H1 (cell line): ENCODE data around the gene NECTIN1. TPM values are rescaled to one million over a fixed set of nuclear protein-coding genes. Genes with fewer than 3 reads are reported as not detected.

Source experiments
- CTCF ChIA-PET: fragments of 300-600 bp; sonication (Branson Sonifier 250); formaldehyde crosslinking; loops from one replicate; lab custom pipeline; 2021; ENCODE audit not compliant: partially characterized antibody; lab: Charles Lee
- POLR2A ChIA-PET: fragments of 300-600 bp; sonication (Branson Sonifier 250); formaldehyde crosslinking; loops from one replicate; lab custom pipeline; 2021; ENCODE audit warnings: inconsistent platforms; ENCODE audit not compliant: partially characterized antibody; lab: Charles Lee
- DNase-seq, 2 experiments: peaks; one replicate each; pipeline versions ENCODE4 v3.0.0 to v3.0.0-alpha.2; 2010 to 2022; ENCODE audit warnings: low spot score in 2 of 2, low read depth in 1 of 2, mixed read lengths in 1 of 2
- FAIRE-seq: peaks from 2 replicates; lab custom pipeline; 2011; peaks lifted over from hg19 to GRCh38; lab: Jason Lieb, UNC
- H2AFZ ChIP-seq: 2 replicates; pipeline ENCODE4 v1.8.1; 2012; ENCODE audit warnings: low read length, inconsistent platforms
- H2AK5ac ChIP-seq: 2 replicates; pipeline ENCODE4 v1.6.1; 2013; ENCODE audit warnings: low read depth, low read length
- H2BK120ac ChIP-seq: replicated peaks from 2 replicates; pipeline ENCODE3; 2013; ENCODE audit warnings: low read depth, low read length, inconsistent platforms
- H2BK12ac ChIP-seq: 2 replicates; pipeline ENCODE4 v1.6.1; 2013; ENCODE audit warnings: low read depth, low read length
- H2BK15ac ChIP-seq: 2 replicates; pipeline ENCODE4 v1.6.1; 2013; ENCODE audit warnings: low read length
- H2BK20ac ChIP-seq: 2 replicates; pipeline ENCODE4 v1.6.1; 2013; ENCODE audit warnings: low read length
- H2BK5ac ChIP-seq: 2 replicates; pipeline ENCODE4 v1.6.1; 2013; ENCODE audit warnings: low read depth, low read length
- H3K14ac ChIP-seq: 2 replicates; pipeline ENCODE4 v1.6.1; 2013; ENCODE audit warnings: inconsistent platforms; ENCODE audit not compliant: insufficient read length
- H3K18ac ChIP-seq: 2 replicates; pipeline ENCODE4 v1.6.1; 2013; ENCODE audit warnings: low read length; ENCODE audit errors: extremely low read depth
- H3K23ac ChIP-seq: 2 replicates; pipeline ENCODE4 v1.6.1; 2013; ENCODE audit warnings: inconsistent platforms; ENCODE audit not compliant: insufficient read length
- H3K23me2 ChIP-seq: 2 replicates; pipeline ENCODE4 v1.6.1; 2013; ENCODE audit warnings: low read depth, low read length
- H3K27ac ChIP-seq: 2 replicates; pipeline ENCODE4 v1.6.1; 2011; ENCODE audit warnings: low read depth, low read length, inconsistent platforms
- H3K27me3 ChIP-seq, 4 experiments: replicated peaks in 1 of 4; 1 replicate in 1 of 4; 2 replicates in 3 of 4; pipeline versions ENCODE4 v1.6.1 to v1.8.1; 2011 to 2013; ENCODE audit warnings: low read length in 3 of 4, mild to moderate bottlenecking in 3 of 4, inconsistent platforms in 2 of 4, mixed read lengths in 2 of 4, moderate library complexity in 1 of 4; ENCODE audit not compliant: control insufficient read depth in 3 of 4, insufficient read depth in 3 of 4; ENCODE audit errors: extremely low read depth in 1 of 4
- H3K36me3 ChIP-seq, 4 experiments: 2 replicates each; pipeline versions ENCODE4 v1.6.1 to v1.8.1; 2011 to 2013; ENCODE audit warnings: mild to moderate bottlenecking in 4 of 4, low read length in 3 of 4, moderate library complexity in 2 of 4, control low read depth in 1 of 4, inconsistent platforms in 1 of 4; ENCODE audit not compliant: insufficient read depth in 4 of 4, control insufficient read depth in 2 of 4
- H3K4ac ChIP-seq: replicated peaks from 2 replicates; pipeline ENCODE3; 2013; ENCODE audit warnings: low read length, low read depth, mixed read lengths, inconsistent platforms; ENCODE audit not compliant: insufficient read length
- H3K4me1 ChIP-seq, 4 experiments: replicated peaks in 1 of 4; 1 replicate in 1 of 4; 2 replicates in 3 of 4; pipeline versions ENCODE4 v1.6.1 to v1.8.1; 2011 to 2013; ENCODE audit warnings: low read length in 3 of 4, inconsistent platforms in 2 of 4, mixed read lengths in 1 of 4; ENCODE audit not compliant: insufficient read depth in 4 of 4, control insufficient read depth in 3 of 4
- H3K4me2 ChIP-seq, 2 experiments: 2 replicates each; pipeline versions ENCODE4 v1.6.1 to v1.8.1; 2011 to 2013; ENCODE audit warnings: low read depth in 2 of 2, low read length in 2 of 2, control low read depth in 1 of 2, inconsistent platforms in 1 of 2, mild to moderate bottlenecking in 1 of 2; ENCODE audit not compliant: insufficient read depth in 1 of 2
- H3K4me3 ChIP-seq, 4 experiments: fragments of 200-600, 300-600 bp in 1 of 4; sonication (generic), shearing (Covaris generic), sonication (Bioruptor Twin) in 1 of 4; 2 replicates each; pipeline versions ENCODE4 v1.5.1 to v1.8.1; 2011 to 2016; ENCODE audit warnings: low read length in 4 of 4, low read depth in 3 of 4, control low read depth in 2 of 4, inconsistent platforms in 2 of 4, mild to moderate bottlenecking in 2 of 4, mixed read lengths in 1 of 4, moderate library complexity in 1 of 4; ENCODE audit not compliant: insufficient read depth in 2 of 4; ENCODE audit errors: extremely low read depth in 1 of 4
- H3K56ac ChIP-seq: replicated peaks from 2 replicates; pipeline ENCODE3; 2013; ENCODE audit warnings: low read depth, mild to moderate bottlenecking, mixed read lengths, low read length, inconsistent platforms; ENCODE audit not compliant: insufficient read length
- H3K79me1 ChIP-seq: 2 replicates; pipeline ENCODE4 v1.6.1; 2013; ENCODE audit warnings: low read depth, low read length, control low read depth
- H3K79me2 ChIP-seq, 2 experiments: 2 replicates each; pipeline versions ENCODE4 v1.6.1 to v1.8.1; 2012 to 2013; ENCODE audit warnings: low read length in 2 of 2, mild to moderate bottlenecking in 2 of 2, inconsistent platforms in 1 of 2; ENCODE audit not compliant: insufficient read depth in 2 of 2, control insufficient read depth in 1 of 2
- H3K9ac ChIP-seq, 4 experiments: replicated peaks in 1 of 4; 1 replicate in 1 of 4; 2 replicates in 3 of 4; pipeline versions ENCODE4 v1.6.1 to v1.8.1; 2011 to 2013; ENCODE audit warnings: low read depth in 3 of 4, low read length in 3 of 4, control low read depth in 2 of 4, mild to moderate bottlenecking in 2 of 4, moderate library complexity in 2 of 4, inconsistent platforms in 1 of 4; ENCODE audit errors: extremely low read depth in 1 of 4
- H3K9me3 ChIP-seq, 2 experiments: 2 replicates each; pipeline versions ENCODE4 v1.6.1 to v1.8.1; 2012 to 2013; ENCODE audit warnings: mild to moderate bottlenecking in 2 of 2, moderate library complexity in 2 of 2, control low read depth in 1 of 2, inconsistent platforms in 1 of 2, low read depth in 1 of 2, low read length in 1 of 2, mixed read lengths in 1 of 2; ENCODE audit not compliant: insufficient read depth in 2 of 2
- H4K20me1 ChIP-seq, 2 experiments: replicated peaks in 1 of 2; 2 replicates each; pipeline versions ENCODE3 to v1.8.1; 2011 to 2013; ENCODE audit warnings: inconsistent platforms in 2 of 2, low read length in 2 of 2, mild to moderate bottlenecking in 1 of 2; ENCODE audit not compliant: insufficient read depth in 2 of 2, control insufficient read depth in 1 of 2
- H4K5ac ChIP-seq: 2 replicates; pipeline ENCODE4 v1.6.1; 2013; ENCODE audit warnings: low read length, low read depth, mixed read lengths, inconsistent platforms; ENCODE audit not compliant: insufficient read length
- H4K8ac ChIP-seq: 2 replicates; pipeline ENCODE4 v1.8.0; 2013; ENCODE audit warnings: mild to moderate bottlenecking, moderate library complexity, low read length, inconsistent platforms; ENCODE audit not compliant: insufficient read depth; ENCODE audit errors: extremely low read depth
- H4K91ac ChIP-seq: replicated peaks from 2 replicates; pipeline ENCODE3; 2013; ENCODE audit warnings: low read length, mixed read lengths, inconsistent platforms; ENCODE audit not compliant: insufficient read length
- E2F6 ChIP-seq: IDR thresholded peaks from 2 replicates; pipeline ENCODE4 v1.6.1; 2012; ENCODE audit warnings: inconsistent platforms
- EZH2 ChIP-seq: fragments of 200-600 bp; sonication (generic); IDR thresholded peaks from 2 replicates; pipeline ENCODE4 v1.7.1; 2012; ENCODE audit warnings: low read depth, mild to moderate bottlenecking, moderate library complexity, low read length, inconsistent platforms; ENCODE audit not compliant: severe bottlenecking
- JUND ChIP-seq: IDR thresholded peaks from 2 replicates; pipeline ENCODE4 v1.6.1; 2011; ENCODE audit warnings: mild to moderate bottlenecking, improper control_type of control experiment, low read length
- POLR2AphosphoS5 ChIP-seq: IDR thresholded peaks from 2 replicates; pipeline ENCODE4 v1.6.1; 2011; ENCODE audit warnings: low read depth, low read length
- RAD21 ChIP-seq, 2 experiments: IDR thresholded peaks in 1 of 2; conservative IDR thresholded peaks in 1 of 2; 2 replicates each; pipeline ENCODE4 v1.6.1; 2011; ENCODE audit warnings: low read depth in 2 of 2, low read length in 2 of 2, improper control_type of control experiment in 1 of 2, inconsistent platforms in 1 of 2, mild to moderate bottlenecking in 1 of 2, moderate library complexity in 1 of 2
- SIRT6 ChIP-seq: IDR thresholded peaks from one replicate; pipeline ENCODE4 v1.7.1; 2012; ENCODE audit warnings: low read length, inconsistent platforms
- SRF ChIP-seq: IDR thresholded peaks from 2 replicates; pipeline ENCODE4 v1.6.1; 2011; ENCODE audit warnings: mild to moderate bottlenecking, low read depth, low read length, moderate library complexity
- TBP ChIP-seq: IDR thresholded peaks from 2 replicates; pipeline ENCODE4 v1.6.1; 2011; ENCODE audit warnings: low read depth, low read length, improper control_type of control experiment
- YY1 ChIP-seq: IDR thresholded peaks from 2 replicates; pipeline ENCODE4 v1.6.1; 2011; ENCODE audit warnings: low read depth, mild to moderate bottlenecking, low read length
- WGBS, 2 experiments: shearing (Covaris generic) in 1 of 2; methylation state at CpG; one replicate each; pipeline versions ENCODE4 v1.1.6 to v1.1.7; 2013 to 2015; ENCODE audit warnings: low lambda C conversion rate in 2 of 2, mixed read lengths in 2 of 2, inconsistent platforms in 1 of 2, low coverage in 1 of 2, missing lambda C conversion rate in 1 of 2; ENCODE audit not compliant: insufficient replicate concordance in 2 of 2, insufficient coverage in 1 of 2, insufficient read length in 1 of 2; ENCODE audit errors: extremely low coverage in 1 of 2, missing lambda C conversion rate in 1 of 2; 5-methylcytosine and 5-hydroxymethylcytosine counted together
- polyA plus RNA-seq, 7 experiments: library from polyadenylated mRNA; depleted of rRNA in 3 of 7; stranded (reverse) in 5 of 7; unstranded in 2 of 7; fragments of >200 nt in 5 of 7; fragments of 200-250 nt in 2 of 7; gene quantifications; 1 replicate in 5 of 7; 2 replicates in 1 of 7; 4 replicates in 1 of 7; pipeline versions ENCODE4 v1.2.1 to v1.2.3, GENCODE V29; 2011 to 2013; ENCODE audit warnings: missing spikeins in 2 of 7, mixed read lengths in 2 of 7
- total RNA-seq: library from RNA; stranded (reverse); fragmentation: NEBNext Ultra II Directional; extraction: Animal tissue kit (Norgen Biotek cat#: 25700); gene quantifications from 2 replicates; pipeline ENCODE4 v1.2.1, GENCODE V29; 2021

Gene NECTIN1
- total and polyA plus RNA-seq, 2 of the 8 experiments (the other 6 are each of a cell fraction or from before 2014, with no cell fraction given): 43.2 to 97.7 TPM

- CTCF ChIA-PET: interaction anchor here (0.6 to 14.8 kb wide), 31 partner anchors 11 to 546 kb away, joined by 3 to 245 read pairs (median 4); partner anchors contain the start of gene NECTIN1
- no peak overlapping the region for H4K8ac ChIP-seq
- no peak for DNase-seq
- H3K18ac ChIP-seq: no peak overlapping the region; the same call in 1 of the 2 replicates
- H3K14ac ChIP-seq: no peak overlapping the region
- H2BK20ac ChIP-seq: no peak overlapping the region
- H2BK120ac ChIP-seq: no peak overlapping the region
- POLR2A ChIA-PET: interaction anchor here (0.8 to 1.6 kb wide), 3 partner anchors 11 to 96 kb away, joined by 3 to 5 read pairs (median 3); no protein-coding TSS in a partner anchor
- no peaks in the 10 kb centered on the region; a peak in 2 of 7 replicates for H3K27me3 ChIP-seq
- H3K4me1 ChIP-seq: peaks cover 5 to 30% (median 17%) of the 10 kb centered on the region in 4 experiments
- peaks cover 0 to 2% of the 10 kb centered on the region in 2 experiments for H4K20me1 ChIP-seq
- H3K23me2 ChIP-seq: no peaks in the 10 kb centered on the region
- no peaks in the 10 kb centered on the region for H3K79me2 ChIP-seq
- H3K79me1 ChIP-seq: no peaks in the 10 kb centered on the region
- no peak overlapping the region for H3K4me3 ChIP-seq
- H3K9me3 ChIP-seq: no peaks in the 10 kb centered on the region
- H2BK15ac ChIP-seq: peak overlapping the region; percentile 36; the same call in 1 of the 2 replicates
- no peak overlapping the region for H3K27ac ChIP-seq
- no peak overlapping the region for H3K4me2 ChIP-seq
- peak overlapping the region; percentile 94; the same call in 1 of the 2 replicates for H2BK12ac ChIP-seq
- no peak overlapping the region for H3K23ac ChIP-seq
- H3K9ac ChIP-seq: no peak overlapping the region
- H2AK5ac ChIP-seq: no peak overlapping the region; the same call in 1 of the 2 replicates
- FAIRE-seq: no peak
- WGBS, 2 experiments: 81% methylated on average over 18 of the region's 19 CpGs; no CpG with 5 or more reads in 1 of the 2 experiments
- peak overlapping the region; percentile 49 for H3K4ac ChIP-seq
- H2AFZ ChIP-seq: no peak overlapping the region
- no peak overlapping the region for H2BK5ac ChIP-seq
- no peak overlapping the region for H4K91ac ChIP-seq
- no peak overlapping the region for H3K56ac ChIP-seq
- no peak overlapping the region for H4K5ac ChIP-seq
- H3K36me3 ChIP-seq: no peaks in the 10 kb centered on the region
- TF ChIP-seq SRF (no peak), SIRT6 (no peak), EZH2 (no peak), YY1 (no peak), E2F6 (no peak), JUND (no peak), RAD21 (IDR thresholded peaks at IDR 0.05 in 1 of 2, conservative IDR thresholded peaks at IDR 0.05 in 1 of 2; ENCODE audit: low read depth in 2 of 2, low read length in 2 of 2) (no peak), TBP (no peak), POLR2AphosphoS5 (no peak)
These were observed 103.6 kb downstream of the NECTIN1 start for GRCh38 chr11:119625206-119625978.
